Left ventricle myocardium inferior (tissue), 1 donor: ENCODE measurements around the gene RAB33A. TPM values are rescaled to one million over a fixed set of nuclear protein-coding genes. Genes with fewer than 3 reads are reported as not detected.

Experiments used
- DNase-seq: peaks from one replicate; pipeline ENCODE4 v3.0.0-alpha.2; 2020
- H3K27ac ChIP-seq: fragments of 200-600 bp; replicated peaks from 2 replicates; pipeline ENCODE4 v1.8.0; 2021
- H3K27me3 ChIP-seq: fragments of 200-600 bp; 2 replicates; pipeline ENCODE4 v1.8.0; 2021; ENCODE audit warnings: low read depth
- H3K36me3 ChIP-seq: fragments of 200-600 bp; 2 replicates; pipeline ENCODE4 v1.8.0; 2021
- H3K4me1 ChIP-seq: fragments of 200-600 bp; 2 replicates; pipeline ENCODE4 v1.8.0; 2021
- H3K4me3 ChIP-seq: fragments of 200-600 bp; 2 replicates; pipeline ENCODE4 v1.8.0; 2021; ENCODE audit warnings: mild to moderate bottlenecking, moderate library complexity
- H3K9me3 ChIP-seq: fragments of 200-600 bp; replicated peaks from 2 replicates; pipeline ENCODE4 v1.8.0; 2021
- intact Hi-C: fragments of 100-400 bp; cut with micrococcal nuclease; formaldehyde crosslinking; loops from one replicate; pipeline ENCODE4 v1.11.0; 2022
- total RNA-seq: library from RNA; stranded (reverse); fragmentation: NEBNext Ultra II Directional; extraction: Animal tissue kit (Norgen Biotek cat#: 25700); gene quantifications from one replicate; pipeline ENCODE4 v1.2.1, GENCODE V29; 2021
- TF ChIP-seq, protein P1 (sequence below): fragments of 200-600 bp; IDR thresholded peaks from 2 replicates; pipeline ENCODE4 v1.8.0; 2021; ENCODE audit warnings: antibody characterized with exemption, mild to moderate bottlenecking, borderline replicate concordance
- donor health status: DM: no; HTN: yes; CAD: no; lungs with severe emphysema.

The RAB33A gene
- total RNA-seq, 1 donor from 2014 or later: 0.41 TPM

DNA sequence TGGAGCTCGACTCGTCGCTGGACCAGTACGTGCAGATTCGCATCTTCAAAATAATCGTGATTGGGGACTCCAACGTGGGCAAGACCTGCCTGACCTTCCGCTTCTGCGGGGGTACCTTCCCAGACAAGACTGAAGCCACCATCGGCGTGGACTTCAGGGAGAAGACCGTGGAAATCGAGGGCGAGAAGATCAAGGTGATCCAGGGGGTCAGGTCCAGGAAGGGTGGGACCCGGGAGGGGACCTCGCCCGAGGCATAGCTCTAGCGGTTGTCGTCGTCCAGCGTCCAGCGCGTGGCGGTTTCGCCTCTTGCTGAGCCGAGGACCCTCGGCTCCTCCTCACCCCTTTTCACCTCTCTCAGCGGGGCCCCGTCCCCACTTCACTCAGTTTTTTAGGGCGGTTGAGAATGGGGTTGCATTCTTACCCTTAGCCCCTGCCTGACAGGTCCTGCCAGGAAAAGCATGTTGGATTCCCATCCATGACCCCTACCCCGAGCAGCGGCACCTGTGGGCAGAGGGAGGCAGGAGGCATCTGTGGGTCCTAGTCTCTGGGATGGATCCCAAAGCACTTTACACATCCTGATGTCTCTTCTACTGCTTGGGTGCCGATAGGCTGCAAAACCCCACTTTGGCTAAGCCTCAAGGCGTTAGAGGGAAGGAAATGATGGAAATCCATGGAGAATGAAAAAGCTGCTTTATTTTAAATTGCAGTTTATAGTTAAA is 524 bp downstream of the RAB33A start:
- H3K4me1 ChIP-seq: peaks cover 31% of the 10 kb centered on the region
- DNase-seq: no peak
- intact Hi-C loops: no loop called here
- H3K27ac ChIP-seq: peak overlapping the region; percentile 76
- H3K27me3 ChIP-seq: no peaks in the 10 kb centered on the region
- TF ChIP-seq, protein P1, sequence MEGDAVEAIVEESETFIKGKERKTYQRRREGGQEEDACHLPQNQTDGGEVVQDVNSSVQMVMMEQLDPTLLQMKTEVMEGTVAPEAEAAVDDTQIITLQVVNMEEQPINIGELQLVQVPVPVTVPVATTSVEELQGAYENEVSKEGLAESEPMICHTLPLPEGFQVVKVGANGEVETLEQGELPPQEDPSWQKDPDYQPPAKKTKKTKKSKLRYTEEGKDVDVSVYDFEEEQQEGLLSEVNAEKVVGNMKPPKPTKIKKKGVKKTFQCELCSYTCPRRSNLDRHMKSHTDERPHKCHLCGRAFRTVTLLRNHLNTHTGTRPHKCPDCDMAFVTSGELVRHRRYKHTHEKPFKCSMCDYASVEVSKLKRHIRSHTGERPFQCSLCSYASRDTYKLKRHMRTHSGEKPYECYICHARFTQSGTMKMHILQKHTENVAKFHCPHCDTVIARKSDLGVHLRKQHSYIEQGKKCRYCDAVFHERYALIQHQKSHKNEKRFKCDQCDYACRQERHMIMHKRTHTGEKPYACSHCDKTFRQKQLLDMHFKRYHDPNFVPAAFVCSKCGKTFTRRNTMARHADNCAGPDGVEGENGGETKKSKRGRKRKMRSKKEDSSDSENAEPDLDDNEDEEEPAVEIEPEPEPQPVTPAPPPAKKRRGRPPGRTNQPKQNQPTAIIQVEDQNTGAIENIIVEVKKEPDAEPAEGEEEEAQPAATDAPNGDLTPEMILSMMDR: no peak
- no peaks in the 10 kb centered on the region for H3K36me3 ChIP-seq
- peak overlapping the region; percentile 69 for H3K4me3 ChIP-seq
- no peaks in the 10 kb centered on the region for H3K9me3 ChIP-seq

DNA sequence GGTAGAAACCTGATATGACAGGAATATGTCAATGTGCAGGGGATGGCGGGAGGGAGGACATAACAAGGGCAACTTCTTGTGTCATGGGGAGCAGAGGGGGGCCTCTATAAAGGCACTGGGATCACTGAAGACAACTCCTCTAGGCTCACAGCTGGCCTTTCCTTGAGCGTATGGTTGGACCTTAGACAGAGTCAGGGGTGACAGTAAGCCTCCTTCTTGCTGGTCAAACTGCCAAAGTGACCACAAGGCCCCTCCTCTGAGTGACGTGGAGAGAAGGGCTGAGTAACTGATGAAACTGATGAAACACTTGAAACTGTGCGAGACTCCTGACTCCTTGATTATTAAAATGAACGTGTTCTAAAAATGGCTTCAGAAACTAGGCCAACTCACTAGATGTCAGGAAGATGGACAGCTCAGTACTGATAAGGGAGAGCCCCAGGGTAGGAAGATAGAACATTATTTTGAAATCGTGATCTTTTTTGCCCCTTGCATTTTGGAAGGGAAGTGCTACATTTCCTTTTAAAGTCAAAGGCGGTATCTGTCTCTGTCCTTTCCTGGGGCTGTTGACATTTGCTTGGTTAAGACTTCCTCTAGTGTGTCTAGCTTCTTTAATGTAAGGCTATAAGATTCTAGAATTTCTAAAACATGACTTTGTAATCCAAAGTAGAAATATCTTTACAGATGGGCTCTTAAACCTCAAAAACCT is 1.6 kb downstream of the RAB33A start:
- H3K4me3 ChIP-seq: no peak overlapping the region
- H3K27ac ChIP-seq: peak overlapping the region; percentile 76
- H3K27me3 ChIP-seq: no peaks in the 10 kb centered on the region
- H3K4me1 ChIP-seq: peaks cover 31% of the 10 kb centered on the region
- no peaks in the 10 kb centered on the region for H3K36me3 ChIP-seq
- intact Hi-C loops: no loop called here
- TF ChIP-seq, protein P1: no peak
- DNase-seq: peak; percentile 33
- H3K9me3 ChIP-seq: no peaks in the 10 kb centered on the region

GRCh38 chrX:130174045-130174704 is 2.4 kb downstream of the RAB33A start:
- DNase-seq: peak; percentile 15
- Histone ChIP-seq H3K4me3 (no peak overlapping the region), H3K4me1 (peaks cover 31% of the 10 kb centered on the region), H3K9me3 (no peaks in the 10 kb centered on the region), H3K27ac (peak overlapping the region; percentile 76), H3K36me3 (no peaks in the 10 kb centered on the region), H3K27me3 (no peaks in the 10 kb centered on the region)
- intact Hi-C loops: no loop called here
- TF ChIP-seq, protein P1: no peak

GRCh38 chrX:130174937-130175336 is 3.2 kb downstream of the RAB33A start:
- DNase-seq: no peak
- Histone ChIP-seq H3K4me1 (peaks cover 31% of the 10 kb centered on the region), H3K36me3 (no peaks in the 10 kb centered on the region), H3K4me3 (no peak overlapping the region), H3K9me3 (no peaks in the 10 kb centered on the region), H3K27ac (peak overlapping the region; percentile 76), H3K27me3 (no peaks in the 10 kb centered on the region)
- TF ChIP-seq, protein P1: no peak
- intact Hi-C loops: no loop called here

GRCh38 chrX:130176354-130176776 is 4.6 kb downstream of the RAB33A start:
- TF ChIP-seq, protein P1: no peak
- Histone ChIP-seq H3K27ac (no peak overlapping the region), H3K27me3 (no peaks in the 10 kb centered on the region), H3K4me3 (no peak overlapping the region), H3K9me3 (no peaks in the 10 kb centered on the region), H3K36me3 (no peaks in the 10 kb centered on the region), H3K4me1 (peaks cover 31% of the 10 kb centered on the region)
- no peak for DNase-seq
- intact Hi-C loops: no loop called here
